WTC11 (cell line): Measurements from ENCODE around the gene SLC8A1.

ENCODE experiments used
- ATF1 ChIP-seq: sonication (generic); formaldehyde crosslinking; IDR thresholded peaks from 2 replicates; pipeline ENCODE4 v1.8.1; 2023; ENCODE audit warnings: mild to moderate bottlenecking, moderate library complexity, missing genetic modification reagents
- CREB1 ChIP-seq: sonication (generic); formaldehyde crosslinking; IDR thresholded peaks from 2 replicates; pipeline ENCODE4 v1.8.0; 2023; ENCODE audit warnings: mild to moderate bottlenecking, missing genetic modification reagents
- JUN ChIP-seq: sonication (generic); formaldehyde crosslinking; IDR thresholded peaks from 2 replicates; pipeline ENCODE4 v1.8.0; 2023; ENCODE audit warnings: mild to moderate bottlenecking, missing genetic modification reagents
- ZBTB21 ChIP-seq: sonication (generic); formaldehyde crosslinking; IDR thresholded peaks from 2 replicates; pipeline ENCODE4 v1.8.1; 2023; ENCODE audit warnings: mild to moderate bottlenecking, missing genetic modification reagents, borderline replicate concordance
- TF ChIP-seq, protein P1 (sequence below): fragments of 200-600 bp; IDR thresholded peaks from 2 replicates; pipeline ENCODE4 v1.8.0; 2022; ENCODE audit warnings: antibody characterized with exemption

DNA sequence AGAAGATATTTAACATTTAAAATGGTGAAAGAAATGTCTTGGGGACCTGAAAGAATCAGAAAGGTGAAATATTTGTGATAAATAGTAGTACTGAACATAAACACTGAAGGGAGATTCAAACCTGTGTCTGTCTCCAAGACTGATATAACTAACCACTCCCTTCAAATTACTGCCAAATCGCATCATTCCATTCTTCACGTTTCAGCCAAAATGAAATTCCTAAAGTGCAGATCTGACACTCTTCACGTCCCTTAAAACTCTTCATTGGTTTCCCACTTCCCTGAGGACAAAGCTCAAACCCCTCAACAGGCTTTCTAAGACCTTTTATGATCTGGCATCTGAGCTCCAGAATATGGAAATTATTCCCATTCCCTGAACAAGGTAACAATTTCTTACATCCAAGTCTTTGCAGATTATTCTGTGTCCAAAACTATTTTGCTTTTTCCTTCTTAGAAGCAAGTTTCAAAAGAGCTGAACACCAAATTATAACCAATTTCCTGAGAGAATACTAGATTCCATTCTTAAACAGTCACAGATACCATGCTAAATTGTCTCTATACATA, 18.9 kb downstream of the SLC8A1 start:
- no peak for TF ChIP-seq JUN (CRISPR knock-in tag)
- no peak for TF ChIP-seq ZBTB21
- no peak for TF ChIP-seq ATF1
- TF ChIP-seq CREB1: no peak
- TF ChIP-seq, protein P1, sequence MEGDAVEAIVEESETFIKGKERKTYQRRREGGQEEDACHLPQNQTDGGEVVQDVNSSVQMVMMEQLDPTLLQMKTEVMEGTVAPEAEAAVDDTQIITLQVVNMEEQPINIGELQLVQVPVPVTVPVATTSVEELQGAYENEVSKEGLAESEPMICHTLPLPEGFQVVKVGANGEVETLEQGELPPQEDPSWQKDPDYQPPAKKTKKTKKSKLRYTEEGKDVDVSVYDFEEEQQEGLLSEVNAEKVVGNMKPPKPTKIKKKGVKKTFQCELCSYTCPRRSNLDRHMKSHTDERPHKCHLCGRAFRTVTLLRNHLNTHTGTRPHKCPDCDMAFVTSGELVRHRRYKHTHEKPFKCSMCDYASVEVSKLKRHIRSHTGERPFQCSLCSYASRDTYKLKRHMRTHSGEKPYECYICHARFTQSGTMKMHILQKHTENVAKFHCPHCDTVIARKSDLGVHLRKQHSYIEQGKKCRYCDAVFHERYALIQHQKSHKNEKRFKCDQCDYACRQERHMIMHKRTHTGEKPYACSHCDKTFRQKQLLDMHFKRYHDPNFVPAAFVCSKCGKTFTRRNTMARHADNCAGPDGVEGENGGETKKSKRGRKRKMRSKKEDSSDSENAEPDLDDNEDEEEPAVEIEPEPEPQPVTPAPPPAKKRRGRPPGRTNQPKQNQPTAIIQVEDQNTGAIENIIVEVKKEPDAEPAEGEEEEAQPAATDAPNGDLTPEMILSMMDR: no peak
